GM12878 (cell line): ENCODE results near the gene PLEKHJ1. TPM values are rescaled to one million over a fixed set of nuclear protein-coding genes. Genes with fewer than 3 reads are reported as not detected.

ENCODE experiments used
- ATAC-seq: fragments of 200-7000 bp; cut with Tn5 transposase; 3 replicates; pipeline ENCODE4 v1.9.1; 2020; ENCODE audit warnings: mild to moderate bottlenecking, moderate library complexity
- BruUV-seq: library from RNA; stranded (reverse); fragments of 400-500 nt; replicated peaks from 2 replicates; lab custom pipeline; 2021; lab: Mats Ljungman, UMichigan
- CTCF ChIA-PET: fragments of 300-600 bp; sonication (Branson Sonifier 250); formaldehyde crosslinking; extraction: SDS; loops from one replicate; lab custom pipeline; 2021; ENCODE audit warnings: inconsistent platforms; lab: Yijun Ruan, JAX
- POLR2A ChIA-PET: fragments of 350-600 bp; formaldehyde crosslinking; extraction: SDS; loops from one replicate; lab custom pipeline; 2021; ENCODE audit warnings: inconsistent platforms; lab: Charles Lee
- RAD21 ChIA-PET: fragments of 300-600 bp; sonication (Branson Sonifier 250); formaldehyde crosslinking; loops from one replicate; lab custom pipeline; 2023; ENCODE audit warnings: antibody characterized with exemption; ENCODE audit not compliant: unreplicated experiment; lab: Charles Lee
- SMC1A ChIA-PET: fragments of 300-600 bp; sonication (Branson Sonifier 250); formaldehyde crosslinking; loops from one replicate; lab custom pipeline; 2023; ENCODE audit not compliant: unreplicated experiment, uncharacterized antibody; lab: Charles Lee
- DNase-seq: peaks from one replicate; pipeline ENCODE4 v3.0.0-alpha.2; 2011; ENCODE audit warnings: low read depth, low spot score
- FAIRE-seq: peaks from 3 replicates; lab custom pipeline; 2011; peaks lifted over from hg19 to GRCh38; lab: Jason Lieb, UNC
- H2AFZ ChIP-seq: 2 replicates; pipeline ENCODE4 v1.6.0; 2011; ENCODE audit warnings: low read depth, low read length, control low read depth; ENCODE audit not compliant: control insufficient read depth
- H3K27ac ChIP-seq: 2 replicates; pipeline ENCODE4 v1.5.1; 2011; ENCODE audit warnings: control low read depth; ENCODE audit not compliant: control insufficient read depth, insufficient read depth
- H3K27me3 ChIP-seq, 2 experiments: replicated peaks in 1 of 2; 2 replicates each; pipeline versions ENCODE4 v1.6.0 to v1.6.1; 2011; ENCODE audit warnings: low read length in 1 of 2; ENCODE audit not compliant: control insufficient read depth in 2 of 2, insufficient read depth in 2 of 2
- H3K36me3 ChIP-seq, 2 experiments: 2 replicates each; pipeline ENCODE4 v1.5.1; 2011; ENCODE audit warnings: low read length in 1 of 2; ENCODE audit not compliant: control insufficient read depth in 2 of 2, insufficient read depth in 2 of 2
- H3K4me1 ChIP-seq: 2 replicates; pipeline ENCODE4 v1.6.1; 2011; ENCODE audit warnings: mild to moderate bottlenecking, low read length, moderate library complexity, mixed read lengths; ENCODE audit not compliant: control insufficient read depth, insufficient read depth
- H3K4me2 ChIP-seq: 2 replicates; pipeline ENCODE4 v1.6.0; 2011; ENCODE audit warnings: control low read depth; ENCODE audit not compliant: control insufficient read depth, insufficient read depth
- H3K4me3 ChIP-seq: fragments of 200-600 bp; sonication (generic); 2 replicates; pipeline ENCODE4 v1.5.1; 2016
- H3K79me2 ChIP-seq: 2 replicates; pipeline ENCODE4 v1.6.0; 2011; ENCODE audit warnings: low read length; ENCODE audit not compliant: control insufficient read depth, insufficient read depth
- H3K9ac ChIP-seq: 2 replicates; pipeline ENCODE4 v1.8.0; 2011; ENCODE audit warnings: low read length, control low read depth, mixed read lengths; ENCODE audit not compliant: control insufficient read depth, insufficient read depth
- H3K9me3 ChIP-seq: replicated peaks from 3 replicates; pipeline ENCODE4 v1.5.1; 2011; ENCODE audit warnings: mild to moderate bottlenecking, low read length; ENCODE audit not compliant: control insufficient read depth, insufficient read depth
- H4K20me1 ChIP-seq: 2 replicates; pipeline ENCODE4 v1.6.0; 2011; ENCODE audit not compliant: control insufficient read depth, insufficient read depth
- BCL11A ChIP-seq: IDR thresholded peaks from 2 replicates; pipeline ENCODE4 v1.6.1; 2011; ENCODE audit warnings: low read depth, low read length
- BHLHE40 ChIP-seq, 2 experiments: fragments of 450-650 bp in 1 of 2; IDR thresholded peaks; 2 replicates each; pipeline ENCODE4 v1.6.1; 2011 to 2017; ENCODE audit warnings: low read depth in 2 of 2, borderline replicate concordance in 1 of 2, improper control_type of control experiment in 1 of 2, low read length in 1 of 2, mild to moderate bottlenecking in 1 of 2
- CREM ChIP-seq: IDR thresholded peaks from 2 replicates; pipeline ENCODE4 v1.6.1; 2014; ENCODE audit warnings: antibody characterized with exemption, low read depth
- IKZF2 ChIP-seq, 2 experiments: fragments of 450-650 bp; IDR thresholded peaks; 2 replicates each; pipeline ENCODE4 v1.6.1; 2017; ENCODE audit warnings: mild to moderate bottlenecking in 2 of 2, moderate library complexity in 2 of 2
- KAT2A ChIP-seq: conservative IDR thresholded peaks from 2 replicates; pipeline ENCODE4 v1.6.1; 2011; ENCODE audit warnings: low read depth, low read length; ENCODE audit not compliant: control insufficient read depth
- MAX ChIP-seq: IDR thresholded peaks from 2 replicates; pipeline ENCODE4 v1.6.1; 2012; ENCODE audit warnings: low read depth, low read length, improper control_type of control experiment
- MXI1 ChIP-seq: fragments of 150-350 bp; IDR thresholded peaks from 2 replicates; pipeline ENCODE4 v1.6.1; 2011; ENCODE audit warnings: low read depth, mild to moderate bottlenecking, inconsistent platforms, low read length, improper control_type of control experiment
- RCOR1 ChIP-seq: conservative IDR thresholded peaks from 2 replicates; pipeline ENCODE4 v1.6.1; 2012; ENCODE audit warnings: low read depth, low read length, improper control_type of control experiment
- RUNX3 ChIP-seq: IDR thresholded peaks from 2 replicates; pipeline ENCODE4 v1.6.1; 2012; ENCODE audit warnings: low read length, inconsistent platforms
- STAT1 ChIP-seq: fragments of 450-650 bp; conservative IDR thresholded peaks from 2 replicates; pipeline ENCODE4 v1.6.1; 2014; ENCODE audit warnings: antibody characterized with exemption, mild to moderate bottlenecking
- WRNIP1 ChIP-seq: IDR thresholded peaks from 2 replicates; pipeline ENCODE4 v1.6.1; 2011; ENCODE audit warnings: low read depth, low read length, improper control_type of control experiment, borderline replicate concordance
- WGBS: methylation state at CpG from one replicate; pipeline ENCODE4 v1.1.6; 2016; ENCODE audit warnings: low lambda C conversion rate; ENCODE audit not compliant: insufficient replicate concordance, insufficient coverage; ENCODE audit errors: missing lambda C conversion rate; 5-methylcytosine and 5-hydroxymethylcytosine counted together
- in situ Hi-C: fragments of 300-500 bp; cut with MboI; formaldehyde crosslinking; loops from 9 replicates; pipeline ENCODE4 v1.14.3; 2018; ENCODE audit warnings: mixed read lengths
- intact Hi-C: fragments of 100-400 bp; cut with micrococcal nuclease; formaldehyde crosslinking; loops from one replicate; pipeline ENCODE4 v1.14.2; 2022; ENCODE audit not compliant: unreplicated experiment
- polyA plus RNA-seq, 11 experiments: library from polyadenylated mRNA; depleted of rRNA in 4 of 11; unstranded in 6 of 11; stranded (reverse) in 5 of 11; fragments of >200 nt; fragmentation: Nextera tagmentation in 4 of 11; fragmentation: Illumina TruSeq in 1 of 11; extraction: Ambion mirVana in 4 of 11; extraction: Trizol in 1 of 11; gene quantifications; 1 replicate in 1 of 11; 2 replicates in 10 of 11; pipeline versions ENCODE4 v1.2.1 to v1.2.3, GENCODE V29; 2011 to 2016; ENCODE audit warnings: inconsistent platforms in 2 of 11, missing spikeins in 2 of 11, low read depth in 1 of 11
- total RNA-seq, 4 experiments: library from RNA; depleted of rRNA in 3 of 4; stranded (reverse); fragments of >200 nt in 3 of 4; fragmentation: Illumina TruSeq in 1 of 4; extraction: Trizol in 1 of 4; gene quantifications; 2 replicates each; pipeline versions ENCODE4 v1.2.1 to v1.2.3, GENCODE V29; 2013 to 2021

The PLEKHJ1 gene
- total and polyA plus RNA-seq, 10 of the 15 experiments (the other 5 are each of a cell fraction or from before 2014, with no cell fraction given) = 1.3 to 133 (median 75.0) TPM

DNA sequence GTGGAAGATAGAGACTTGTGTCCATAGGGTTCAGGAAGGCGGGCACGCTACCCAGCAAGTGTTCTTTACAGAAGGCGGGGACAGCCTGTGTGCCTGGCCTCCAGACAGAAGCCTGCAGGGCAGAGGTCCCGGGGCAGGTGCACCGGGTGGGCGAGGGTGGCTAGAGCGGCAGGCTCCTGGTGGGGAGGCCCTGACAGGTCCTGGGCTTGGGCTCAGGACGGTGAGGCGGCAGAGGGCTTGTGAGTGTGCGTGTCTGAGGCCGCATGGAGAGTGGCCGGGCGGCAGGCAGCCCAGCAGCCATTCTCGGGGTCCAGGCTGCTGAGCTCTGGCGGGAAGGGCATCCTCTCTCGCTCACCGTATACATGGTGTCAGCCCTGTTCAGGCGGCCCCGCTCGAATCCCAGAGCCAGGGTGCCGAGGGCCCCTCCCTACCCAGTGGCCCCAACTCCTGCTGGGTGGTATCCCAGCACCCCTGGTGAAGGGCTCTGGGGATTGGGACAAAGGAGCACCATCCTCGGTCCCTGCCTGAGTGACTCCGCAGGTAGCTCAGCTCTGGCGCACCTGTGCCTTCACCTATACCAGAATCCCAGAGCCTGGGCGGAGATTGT lies 10.0 kb upstream of the PLEKHJ1 start:
- Histone ChIP-seq H3K4me2 (no peak overlapping the region), H4K20me1 (peaks cover 15% of the 10 kb centered on the region), H2AFZ (no peak overlapping the region), H3K79me2 (peaks cover 20% of the 10 kb centered on the region), H3K9ac (no peak overlapping the region), H3K4me3 (no peak overlapping the region), H3K27ac (no peak overlapping the region), H3K36me3 (peaks cover 8 to 53% of the 10 kb centered on the region in 2 experiments; a peak in 3 of 4 replicates), H3K9me3 (no peaks in the 10 kb centered on the region), H3K27me3 (no peaks in the 10 kb centered on the region; a peak in 1 of 4 replicates), H3K4me1 (no peaks in the 10 kb centered on the region)
- no peak for ATAC-seq
- ChIA-PET SMC1A (no interaction called here), CTCF (no interaction called here), RAD21 (interaction anchor here (0.6 kb wide), 1 partner anchor 14 kb away, joined by 3 read pairs; no protein-coding TSS in a partner anchor), POLR2A (no interaction called here)
- in situ Hi-C loops = no loop called here
- no TSS peak for BruUV-seq
- no peak for FAIRE-seq
- no peak for TF ChIP-seq WRNIP1
- intact Hi-C loops = no loop called here
- DNase-seq = no peak
- WGBS = 92% methylated on average over 25 of the region's 25 CpGs

GRCh38 chr19:2245273-2245672 lies 9.1 kb upstream of the PLEKHJ1 start:
- no peaks in the 10 kb centered on the region; a peak in 1 of 4 replicates for H3K27me3 ChIP-seq
- ATAC-seq (no peak), FAIRE-seq (no peak), DNase-seq (no peak)
- ChIA-PET CTCF (no interaction called here), SMC1A (no interaction called here), POLR2A (interaction anchor here (0.5 kb wide), 1 partner anchor 170 kb away, joined by 8 read pairs; no protein-coding TSS in a partner anchor), RAD21 (no interaction called here)
- BruUV-seq = no TSS peak
- in situ Hi-C loops = no loop called here
- no peaks in the 10 kb centered on the region for H3K9me3 ChIP-seq
- H3K4me2 ChIP-seq = no peak overlapping the region
- H3K27ac ChIP-seq = no peak overlapping the region
- over 99% methylated on average over 14 of the region's 15 CpGs for WGBS
- no peak for TF ChIP-seq MAX
- no peak for TF ChIP-seq IKZF2 (IDR thresholded peaks at IDR 0.05)
- no peak for TF ChIP-seq CREM
- TF ChIP-seq STAT1 = no peak
- TF ChIP-seq BCL11A = no peak
- TF ChIP-seq MXI1 = no peak
- no peak for TF ChIP-seq WRNIP1
- no peak for TF ChIP-seq BHLHE40 (IDR thresholded peaks at IDR 0.05; ENCODE audit: borderline replicate concordance in 1 of 2, low read depth in 2 of 2, low read length in 1 of 2)
- TF ChIP-seq KAT2A = no peak
- TF ChIP-seq RUNX3 = no peak
- TF ChIP-seq RCOR1 = no peak
- H3K36me3 ChIP-seq = peaks cover 12 to 55% of the 10 kb centered on the region in 2 experiments; a peak in 3 of 4 replicates
- H3K4me1 ChIP-seq = no peaks in the 10 kb centered on the region; the same call in 1 of the 2 replicates
- no peak overlapping the region for H3K4me3 ChIP-seq
- H3K79me2 ChIP-seq = peaks cover 29% of the 10 kb centered on the region
- peaks cover 20% of the 10 kb centered on the region for H4K20me1 ChIP-seq
- H2AFZ ChIP-seq = no peak overlapping the region
- intact Hi-C loops = no loop called here
- H3K9ac ChIP-seq = no peak overlapping the region
